ENCODE results near the gene DPH2.

The DPH2 gene

DNA sequence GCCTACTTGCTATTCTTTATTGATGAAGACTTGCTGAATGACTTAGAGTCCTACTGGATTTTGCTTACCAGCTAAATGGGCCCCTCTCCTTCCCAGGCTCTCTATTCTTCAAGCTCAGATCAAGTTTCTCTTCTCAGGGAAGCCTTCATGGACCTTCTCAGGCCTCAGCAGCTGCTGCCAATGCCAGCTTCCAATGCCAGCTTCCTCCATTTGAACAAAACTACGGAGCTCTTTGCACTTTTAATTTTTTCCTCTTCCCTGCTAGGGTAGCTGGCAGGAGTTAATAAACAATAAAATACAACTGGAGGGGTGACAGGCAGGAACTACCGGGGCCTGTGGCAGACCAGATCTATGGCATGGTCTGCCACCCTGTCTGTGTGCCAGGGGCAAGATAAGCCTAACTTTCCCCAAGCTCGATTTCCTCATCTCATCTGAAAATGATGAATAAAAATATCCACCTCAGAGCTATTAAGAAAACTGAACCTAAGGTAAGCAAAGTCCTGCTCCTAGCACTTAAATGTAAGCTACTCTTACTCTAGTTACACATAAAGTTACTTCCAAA lies 24.1 kb upstream of the DPH2 start:
- no peak for DNase-seq (ENCODE audit: low read depth)

DNA sequence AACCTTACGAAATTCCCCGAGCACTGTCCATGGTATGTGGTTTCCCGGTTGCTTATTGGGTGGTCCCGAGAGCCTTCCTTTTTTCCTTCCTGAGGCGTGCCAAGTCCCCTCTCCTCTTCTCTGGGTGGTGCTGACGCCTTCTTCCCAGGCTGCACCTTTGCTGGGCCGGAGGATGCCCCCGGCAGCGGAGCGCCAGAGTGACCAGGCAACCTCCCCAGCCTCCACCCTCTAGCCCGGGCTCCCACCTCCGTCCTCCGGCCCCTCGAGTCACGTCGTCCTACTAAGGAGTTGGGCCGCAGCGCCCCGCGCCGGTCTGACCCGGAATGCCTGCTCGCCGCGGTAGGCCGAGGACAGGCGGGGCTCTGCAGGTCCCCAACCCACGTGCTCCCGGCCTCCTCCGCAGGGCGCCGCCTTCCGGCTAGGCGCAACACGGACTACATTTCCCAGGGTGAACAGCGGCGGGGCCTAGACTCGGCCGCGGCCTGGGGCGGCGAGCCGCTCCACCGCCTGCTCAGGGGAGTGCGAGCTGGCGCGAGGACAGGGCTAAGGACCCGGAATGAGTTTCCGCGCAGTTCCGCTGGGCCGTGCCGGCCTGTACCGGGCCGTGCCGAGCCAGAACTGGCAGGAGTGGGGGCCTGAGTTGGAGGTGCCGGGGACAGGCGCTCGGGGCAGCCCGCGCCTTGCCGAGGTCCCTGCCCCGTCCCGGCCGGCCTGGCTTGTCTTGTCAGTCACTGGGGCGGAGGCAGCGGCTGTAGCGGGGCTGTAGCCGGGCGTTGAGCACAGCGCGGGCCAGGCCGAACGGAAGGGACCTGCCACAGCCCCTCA lies 23.4 kb upstream of the DPH2 start, which contains the start of gene IPO13:
IPO13 (plus strand) TSS at position 715 of the 825 bp plus-strand sequence. CDS start 651 bp downstream, outside the sequence.
- DNase-seq (ENCODE audit: low read depth), result peak; percentile 96

DNA sequence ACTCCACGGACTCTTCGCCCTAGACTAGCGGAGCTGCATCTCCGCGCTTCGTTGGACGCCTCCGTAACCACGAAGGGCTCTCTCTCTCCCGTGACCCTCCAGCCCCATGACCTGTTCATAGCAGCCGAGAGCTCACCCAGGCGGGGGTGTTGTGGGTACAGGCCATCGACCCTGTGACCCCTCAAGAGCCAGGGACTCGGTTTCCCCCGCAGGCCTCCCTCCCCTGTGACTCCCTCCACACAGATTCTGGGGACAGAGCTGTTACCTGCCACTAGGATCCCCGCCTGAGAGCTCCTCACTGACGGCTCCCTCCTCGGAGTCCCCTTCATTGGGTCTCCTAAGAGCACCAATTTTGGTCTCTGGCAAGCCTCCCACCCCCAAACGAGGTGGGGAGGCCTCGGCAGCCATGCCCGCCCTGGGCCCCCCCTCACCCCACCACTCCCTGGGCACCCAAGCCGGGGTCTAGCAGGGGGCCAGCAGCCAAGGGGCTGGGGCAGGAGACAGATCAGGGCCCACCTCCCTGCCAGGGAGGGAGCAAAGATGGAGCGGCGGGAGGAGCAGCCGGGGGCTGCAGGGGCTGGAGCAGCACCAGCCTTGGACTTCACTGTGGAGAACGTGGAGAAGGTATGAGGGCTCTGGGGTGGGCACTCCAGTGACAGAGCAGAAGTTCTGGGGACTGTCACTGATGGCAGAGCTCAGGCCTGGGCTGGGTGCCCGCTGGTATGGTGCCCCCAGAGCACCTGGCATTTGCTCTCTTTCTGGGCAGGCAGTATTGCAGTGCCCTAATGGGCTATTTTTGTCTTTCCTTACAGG lies 22.5 kb upstream of the DPH2 start:
- DNase-seq (ENCODE audit: low read depth), result no peak

DNA sequence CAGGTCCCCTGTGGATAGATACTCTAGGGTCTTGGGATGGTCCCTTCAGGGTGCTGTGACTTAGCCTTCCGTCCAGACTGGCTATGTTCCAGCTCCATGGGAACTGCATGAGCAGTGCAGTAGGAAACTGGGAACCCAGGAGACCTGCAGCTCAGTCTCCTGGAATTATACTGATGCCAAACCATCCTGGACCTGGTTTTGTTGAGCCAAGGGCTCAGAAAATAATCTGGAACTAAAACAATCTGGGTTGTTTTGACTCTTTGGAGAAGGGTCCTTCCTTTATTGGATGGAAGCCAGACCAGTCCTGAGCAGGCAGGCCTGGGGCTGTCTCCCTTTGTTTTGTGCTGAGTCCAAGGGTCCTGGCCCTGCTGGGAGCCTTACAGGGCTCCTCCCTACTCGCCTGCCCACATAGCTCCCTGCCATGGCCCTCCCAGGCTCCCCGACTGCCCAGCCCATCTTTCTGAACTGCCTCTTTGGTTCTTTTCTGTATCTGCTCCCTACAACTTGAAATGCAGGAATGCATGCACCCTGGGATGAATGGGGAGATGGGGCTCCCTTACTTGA lies 21.9 kb upstream of the DPH2 start:
- no peak for DNase-seq (ENCODE audit: low read depth)

DNA sequence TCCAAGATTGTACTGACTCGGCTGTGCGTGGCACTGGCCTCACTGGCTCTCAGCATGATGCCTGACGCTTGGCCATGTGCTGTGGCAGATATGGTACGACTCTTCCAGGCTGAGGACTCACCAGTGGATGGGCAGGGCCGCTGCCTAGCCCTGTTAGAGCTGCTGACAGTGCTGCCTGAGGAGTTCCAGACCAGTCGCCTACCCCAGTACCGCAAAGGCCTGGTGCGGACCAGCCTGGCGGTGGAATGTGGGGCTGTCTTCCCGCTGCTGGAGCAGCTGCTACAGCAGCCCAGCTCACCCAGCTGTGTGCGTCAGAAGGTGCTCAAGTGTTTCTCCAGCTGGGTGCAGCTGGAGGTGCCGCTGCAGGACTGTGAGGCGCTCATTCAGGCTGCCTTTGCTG lies 20.1 kb upstream of the DPH2 start:
- DNase-seq (ENCODE audit: low read depth), result no peak

DNA sequence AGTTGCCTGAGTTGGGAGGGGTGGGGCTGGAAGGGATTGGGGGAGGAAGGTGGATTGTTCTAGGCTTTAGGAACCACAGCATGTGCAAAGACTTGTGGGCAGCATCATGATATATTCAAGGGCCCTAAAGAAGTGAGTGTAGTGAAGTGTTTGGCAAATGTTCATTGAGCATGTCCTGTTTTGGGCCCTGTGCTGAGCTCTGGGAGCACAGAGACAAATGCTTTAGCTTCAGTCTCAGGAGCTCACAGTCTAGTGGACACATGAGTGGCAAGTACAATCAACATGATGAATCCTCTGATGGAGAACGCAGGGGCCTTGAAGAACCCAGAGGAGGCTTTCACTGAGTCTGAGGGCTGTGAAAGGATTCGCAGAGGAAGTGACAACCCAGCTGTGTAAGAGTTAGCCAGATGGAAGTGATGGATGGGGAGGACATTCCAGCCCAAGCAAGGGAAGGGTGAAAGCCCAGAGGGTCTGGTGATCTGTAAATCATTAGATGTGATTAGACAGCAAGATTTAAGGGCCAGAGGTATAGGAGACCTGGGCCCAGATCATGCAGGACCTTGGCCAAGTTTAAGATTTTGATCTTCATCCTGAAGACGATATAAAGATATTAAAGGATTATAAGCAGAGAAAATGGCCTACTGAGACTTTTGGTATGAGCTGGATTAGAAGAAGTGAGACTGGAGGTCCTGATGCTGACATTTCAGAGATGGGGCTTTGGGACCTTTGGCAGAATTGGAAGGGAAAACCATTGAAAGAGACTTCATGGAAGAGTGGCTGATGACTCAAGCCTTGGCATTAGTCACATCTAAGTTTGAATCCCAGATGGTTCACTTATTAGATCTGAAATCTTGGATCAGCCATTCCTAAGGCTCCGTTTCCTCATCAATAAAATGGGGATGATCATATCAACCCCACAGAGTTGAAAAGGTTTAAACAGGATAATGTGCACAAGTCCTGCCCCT lies 18.5 kb upstream of the DPH2 start:
- no peak for DNase-seq (ENCODE audit: low read depth)

DNA sequence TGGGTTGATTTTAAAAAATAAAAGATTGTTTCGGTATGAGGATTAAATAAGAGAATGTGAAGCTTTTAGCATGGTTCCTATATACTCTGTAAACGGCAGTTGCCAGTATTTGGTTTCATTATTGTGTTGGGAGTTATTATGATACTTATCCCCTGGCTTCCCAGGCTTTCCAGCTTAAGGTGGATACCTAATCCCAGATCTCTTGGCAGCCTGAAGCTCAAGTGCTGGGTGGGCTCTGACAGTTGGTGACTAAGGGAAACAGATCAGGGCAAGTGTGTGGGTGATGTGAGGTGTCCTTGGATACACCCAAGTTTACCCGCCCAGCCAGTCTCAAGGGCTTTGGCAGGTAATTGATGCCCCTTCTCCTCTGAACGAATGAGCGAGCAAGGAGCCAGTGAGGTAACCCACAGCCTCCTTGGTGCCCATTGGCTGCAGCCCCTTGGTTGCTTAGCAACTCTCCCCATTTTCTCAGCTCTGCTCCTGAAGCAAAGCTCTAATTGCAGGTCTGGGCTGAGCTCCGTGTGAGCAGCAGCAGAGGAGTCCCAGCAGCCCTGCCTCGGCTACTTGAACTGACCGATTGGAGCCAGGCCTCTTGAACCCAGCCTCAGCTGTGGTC lies 17.0 kb upstream of the DPH2 start:
- no peak for DNase-seq (ENCODE audit: low read depth)

DNA sequence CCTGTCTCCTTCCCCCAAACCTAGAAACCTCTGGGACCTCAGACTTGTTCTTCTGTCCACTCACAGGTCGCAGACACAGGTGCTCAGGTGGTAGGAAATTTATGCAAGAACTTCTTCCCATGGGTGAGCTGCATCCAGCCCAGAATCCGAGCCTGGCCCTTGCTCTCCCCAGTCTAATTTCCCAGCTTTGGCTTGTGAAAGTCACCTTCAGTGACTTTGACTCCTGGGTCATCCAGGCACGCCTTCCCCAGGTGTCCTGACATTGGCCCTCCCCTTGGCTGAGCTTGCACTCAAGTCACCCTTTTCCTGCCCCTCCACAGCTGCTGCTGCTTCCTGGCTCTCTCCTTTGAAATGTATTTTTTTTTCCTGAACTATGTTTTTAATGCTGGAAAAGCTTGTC lies 16.4 kb upstream of the DPH2 start:
- no peak for DNase-seq (ENCODE audit: low read depth)

DNA sequence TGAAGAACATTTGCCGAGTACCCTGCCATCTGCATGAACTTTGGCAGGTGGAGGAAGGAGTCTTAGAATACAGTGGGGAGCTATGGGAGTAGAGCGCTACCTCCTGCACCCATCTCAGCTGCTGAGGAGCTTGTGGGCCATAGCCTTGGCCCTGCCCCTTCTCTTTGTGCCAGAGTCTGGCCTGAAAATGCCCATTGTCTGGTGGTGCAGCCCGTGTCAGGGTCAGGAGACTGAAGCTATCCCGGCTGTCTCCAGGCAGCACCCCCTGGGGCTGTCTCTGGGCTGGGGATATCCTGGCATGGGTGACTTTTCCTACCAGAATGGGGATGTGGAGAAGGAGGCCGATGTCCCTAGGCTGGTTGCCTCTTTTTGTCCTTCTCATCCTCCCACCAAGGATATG lies 15.8 kb upstream of the DPH2 start:
- no peak for DNase-seq (ENCODE audit: low read depth)

DNA sequence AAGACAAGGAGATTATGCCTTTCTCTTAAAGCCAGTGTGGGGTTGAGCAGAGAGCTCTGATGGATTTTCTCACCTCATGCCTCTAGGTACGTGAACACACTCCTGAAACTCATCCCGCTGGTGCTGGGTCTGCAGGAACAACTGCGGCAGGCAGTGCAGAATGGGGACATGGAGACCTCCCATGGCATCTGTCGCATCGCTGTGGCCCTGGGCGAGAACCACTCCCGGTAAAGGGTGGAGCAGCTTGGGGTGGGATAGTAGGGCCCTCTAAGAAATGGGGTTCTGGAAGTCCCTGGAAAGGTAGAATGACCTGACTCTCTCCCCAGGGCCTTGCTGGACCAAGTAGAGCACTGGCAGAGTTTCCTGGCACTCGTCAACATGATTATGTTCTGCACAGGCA lies 13.6 kb upstream of the DPH2 start:
- no peak for DNase-seq (ENCODE audit: low read depth)

DNA sequence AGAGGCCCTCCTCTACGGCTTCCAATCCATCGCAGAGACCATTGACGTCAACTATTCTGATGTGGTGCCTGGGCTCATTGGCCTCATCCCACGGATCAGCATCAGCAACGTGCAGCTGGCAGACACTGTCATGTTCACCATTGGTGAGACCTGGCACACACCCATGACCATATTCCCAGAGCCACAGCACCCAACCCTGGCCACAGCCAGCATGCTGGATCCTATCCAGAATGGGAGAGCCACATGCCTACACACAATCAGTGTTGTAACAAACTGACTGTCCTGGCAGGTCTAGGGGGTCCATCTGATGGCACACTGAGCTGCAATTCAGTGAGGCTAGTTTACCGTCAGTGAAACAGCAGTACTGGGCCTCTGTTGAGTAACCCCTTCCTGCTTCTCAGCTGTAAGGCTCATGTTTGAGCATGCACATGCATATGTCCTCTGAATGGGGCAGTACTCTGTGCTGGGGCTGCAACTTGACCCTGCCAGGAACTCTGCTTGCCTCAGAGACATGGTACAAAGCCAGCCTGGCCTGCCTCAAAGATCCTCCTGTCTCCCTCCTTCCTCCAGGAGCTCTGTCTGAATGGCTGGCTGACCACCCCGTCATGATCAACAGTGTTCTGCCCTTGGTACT lies 12.3 kb upstream of the DPH2 start:
- no peak for DNase-seq (ENCODE audit: low read depth)

DNA sequence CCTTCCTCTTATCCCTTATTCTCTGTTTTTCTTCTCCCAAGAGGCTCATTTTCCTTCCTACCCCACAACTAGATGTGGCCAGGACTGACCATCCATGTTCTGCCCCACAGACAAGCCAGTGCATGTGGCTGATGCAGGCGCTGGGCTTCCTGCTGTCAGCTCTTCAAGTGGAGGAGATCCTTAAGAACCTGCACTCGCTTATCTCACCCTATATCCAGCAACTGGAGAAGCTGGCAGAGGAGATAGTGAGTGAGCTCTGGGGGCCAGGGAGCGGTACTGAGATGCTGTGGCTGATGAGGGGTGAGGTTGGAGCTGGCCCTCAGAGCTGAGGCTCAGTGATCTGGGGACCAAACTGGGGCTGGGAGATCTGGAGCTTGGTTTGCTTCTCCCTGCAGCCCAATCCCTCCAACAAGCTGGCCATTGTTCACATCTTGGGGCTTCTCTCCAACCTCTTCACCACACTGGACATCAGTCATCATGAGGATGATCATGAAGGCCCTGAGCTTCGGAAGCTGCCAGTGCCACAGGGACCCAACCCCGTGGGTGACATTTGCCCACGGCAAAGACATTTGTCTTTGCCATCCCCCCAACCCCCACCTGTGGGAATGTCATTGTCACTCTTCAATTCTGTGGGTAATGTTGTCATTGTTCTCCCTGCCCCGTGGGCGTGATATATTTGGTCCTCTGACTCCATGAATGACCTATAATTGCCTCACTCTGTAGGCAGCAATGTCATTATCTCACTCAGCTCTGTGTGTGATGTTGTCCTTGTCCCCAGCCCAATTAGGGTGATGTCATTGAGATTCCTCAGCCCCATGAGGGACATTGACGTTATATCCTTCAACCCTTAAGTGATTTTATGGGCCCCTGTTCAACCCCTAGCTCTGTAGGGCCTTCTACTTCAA lies 11.2 kb upstream of the DPH2 start:
- DNase-seq (ENCODE audit: low read depth), result peak; percentile 60

DNA sequence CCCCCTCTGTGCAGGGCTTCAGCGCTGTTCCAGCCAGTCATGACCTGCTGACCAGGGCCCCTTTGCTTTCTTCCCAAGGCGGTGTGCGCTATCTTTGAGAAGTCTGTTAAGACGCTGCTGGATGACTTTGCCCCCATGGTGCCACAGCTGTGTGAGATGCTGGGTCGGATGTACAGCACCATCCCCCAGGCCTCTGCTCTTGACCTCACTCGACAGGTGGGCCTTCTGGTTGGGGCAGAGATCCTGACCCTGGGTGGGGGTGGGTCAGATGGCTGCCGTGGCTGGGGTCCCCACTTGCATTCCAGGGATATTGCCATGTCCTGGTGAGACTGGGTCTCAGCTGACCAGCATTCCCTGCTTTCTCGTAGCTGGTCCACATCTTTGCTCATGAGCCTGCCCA lies 9.0 kb upstream of the DPH2 start:
- DNase-seq (ENCODE audit: low read depth), result no peak

DNA sequence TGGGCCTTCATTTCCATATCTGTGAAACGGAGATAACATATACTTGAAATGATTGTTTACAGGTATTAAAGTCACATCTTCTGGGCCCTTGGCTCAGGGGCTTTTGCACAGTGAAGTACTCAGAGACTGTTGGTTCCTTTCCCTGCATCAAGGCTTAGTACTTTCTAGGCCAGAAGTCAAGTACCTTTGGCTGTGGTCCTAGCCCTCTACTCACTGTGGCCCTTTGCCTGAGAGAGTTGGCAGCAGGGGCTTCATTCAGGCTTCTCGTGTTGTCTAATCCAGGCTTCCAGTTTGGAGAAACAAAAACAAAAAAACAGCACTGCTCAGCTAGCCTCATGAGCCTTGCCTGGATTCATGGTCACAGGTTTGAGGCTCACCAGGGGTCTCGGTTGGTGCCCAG lies 8.1 kb upstream of the DPH2 start:
- DNase-seq (ENCODE audit: low read depth), result no peak

DNA sequence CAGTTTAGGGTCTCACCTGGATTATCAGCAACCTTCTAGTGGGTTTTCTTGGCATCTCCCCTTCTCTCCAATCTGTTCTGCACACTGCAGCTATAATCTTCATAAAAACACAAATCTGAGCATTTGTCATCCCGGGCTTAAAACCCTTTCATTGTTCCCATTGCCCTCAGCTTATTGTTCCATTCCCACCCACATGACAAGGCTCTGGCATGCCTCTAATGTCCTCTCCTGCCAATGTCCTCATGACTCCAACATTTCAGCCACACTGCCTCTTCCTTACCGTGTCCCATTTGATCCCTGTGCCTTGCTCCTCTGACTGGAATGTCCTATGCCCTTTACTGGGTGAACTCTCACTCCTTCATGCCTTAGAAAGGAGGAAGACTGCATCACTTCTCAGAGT lies 7.5 kb upstream of the DPH2 start:
- DNase-seq (ENCODE audit: low read depth), result no peak

DNA sequence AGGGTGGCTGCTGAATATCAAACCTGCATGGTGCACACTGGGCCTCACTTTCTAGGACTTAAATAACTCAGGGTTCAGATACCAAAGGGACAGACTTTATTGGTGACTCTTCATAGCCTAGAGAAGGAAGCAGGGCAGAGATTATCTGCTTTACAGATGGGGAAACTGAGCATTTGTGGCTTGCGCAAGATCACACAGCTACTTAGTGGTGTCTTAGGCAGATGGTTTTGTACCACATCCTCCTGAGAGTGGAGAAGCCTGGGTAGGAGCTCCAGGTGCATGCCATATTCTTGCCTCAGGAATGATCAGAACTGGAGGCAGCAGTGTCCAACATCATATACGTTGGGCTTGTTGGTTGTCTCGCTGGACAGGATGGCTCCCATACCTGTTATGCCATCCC lies 6.8 kb upstream of the DPH2 start:
- DNase-seq (ENCODE audit: low read depth), result no peak

DNA sequence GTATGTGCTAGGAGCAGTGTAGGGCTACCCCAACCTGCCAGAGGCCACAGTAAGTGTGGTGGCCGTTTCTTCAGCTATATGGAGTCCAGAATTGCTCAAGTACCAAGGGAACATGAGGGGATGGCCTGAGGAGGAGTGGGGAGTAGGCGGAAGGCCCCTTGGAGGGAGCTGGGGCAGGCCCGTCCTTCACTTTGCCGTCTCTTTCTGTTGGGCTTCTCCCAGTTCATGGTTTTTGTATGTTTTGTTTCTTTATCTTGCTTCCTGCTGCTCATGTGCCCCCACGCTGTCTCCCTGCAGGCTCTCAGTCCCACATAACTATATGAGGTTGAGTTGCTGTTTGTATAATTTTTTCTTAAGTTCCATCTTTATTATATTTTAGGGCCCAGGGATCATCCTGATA lies 5.9 kb upstream of the DPH2 start:
- no peak for DNase-seq (ENCODE audit: low read depth)

DNA sequence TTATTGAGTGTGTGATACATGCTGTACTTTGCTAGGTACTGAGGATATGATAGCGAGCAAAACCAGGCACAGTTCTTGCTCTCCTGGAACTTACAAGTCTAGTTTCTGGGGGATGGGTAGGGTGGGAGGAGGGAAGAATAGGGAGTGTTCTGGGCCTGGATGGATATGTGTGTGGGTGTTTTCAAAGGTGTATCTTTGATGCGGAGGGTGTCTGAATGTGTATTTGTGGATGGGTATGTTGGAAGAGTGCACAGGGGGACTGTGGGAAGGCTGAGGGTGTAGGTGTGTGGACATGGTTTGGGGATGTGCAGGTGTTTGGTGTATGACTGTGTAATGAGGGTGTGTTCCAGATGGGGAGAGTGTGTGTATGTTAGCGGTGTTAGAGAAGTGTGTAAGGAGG lies 4.5 kb upstream of the DPH2 start:
- no peak for DNase-seq (ENCODE audit: low read depth)

DNA sequence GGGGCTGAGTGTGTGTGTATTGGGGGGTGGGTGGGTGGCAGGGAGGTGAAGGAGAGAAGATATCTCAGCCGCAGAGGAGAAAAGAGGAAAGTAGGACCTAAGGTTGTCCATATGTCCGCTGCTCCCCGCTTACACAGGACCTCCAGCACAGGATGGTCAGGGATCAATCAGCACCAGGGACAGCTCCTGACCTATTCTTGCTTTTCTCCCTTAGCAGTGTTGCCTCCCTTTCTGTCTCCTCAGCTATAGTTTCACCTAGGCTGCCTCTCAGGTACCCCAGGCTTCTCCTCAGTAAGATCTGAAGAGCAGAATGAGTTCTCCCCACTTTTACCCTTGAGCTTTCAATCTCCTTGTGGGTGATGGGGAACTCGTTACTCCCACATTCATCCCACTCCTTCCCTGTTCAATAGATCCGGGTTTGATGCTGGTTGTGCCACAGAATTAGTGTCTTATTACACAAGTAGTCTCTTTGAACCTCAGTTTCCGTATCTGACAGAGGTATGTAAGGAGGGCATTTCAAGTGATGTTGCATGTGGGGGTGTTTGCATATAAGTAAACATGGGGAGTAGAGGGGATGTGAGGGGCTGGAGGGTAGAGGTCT lies 1.4 kb upstream of the DPH2 start:
- no peak for DNase-seq (ENCODE audit: low read depth)
